Measurements from ENCODE around the gene TDP2.
"Not testable (repeated sequence)": the region's sequence is repeated elsewhere in the genome, so short reads cannot be mapped to it uniquely, and the experiment has no call there.

TDP2 gene

DNA sequence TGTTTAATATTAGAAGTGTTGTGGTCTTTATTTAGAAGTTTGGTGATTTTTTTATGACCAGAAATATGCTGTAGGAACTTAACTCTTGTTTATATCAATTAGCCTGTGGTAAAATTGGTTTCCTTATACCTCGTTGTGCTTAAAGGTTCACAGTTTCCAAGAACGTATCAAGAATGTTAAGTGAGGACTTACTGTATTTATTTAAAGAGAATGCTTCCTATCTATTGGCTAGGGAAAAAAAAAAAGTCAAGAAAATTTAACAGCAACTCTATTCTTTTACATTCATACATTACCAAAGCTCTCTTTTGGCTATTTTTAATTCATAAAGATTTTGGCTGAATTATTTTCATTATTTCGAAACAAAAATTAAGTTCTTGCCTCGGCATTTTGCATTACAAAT is 22.3 kb downstream of the TDP2 start:
- DNase-seq (ENCODE audit: low read depth): no peak

DNA sequence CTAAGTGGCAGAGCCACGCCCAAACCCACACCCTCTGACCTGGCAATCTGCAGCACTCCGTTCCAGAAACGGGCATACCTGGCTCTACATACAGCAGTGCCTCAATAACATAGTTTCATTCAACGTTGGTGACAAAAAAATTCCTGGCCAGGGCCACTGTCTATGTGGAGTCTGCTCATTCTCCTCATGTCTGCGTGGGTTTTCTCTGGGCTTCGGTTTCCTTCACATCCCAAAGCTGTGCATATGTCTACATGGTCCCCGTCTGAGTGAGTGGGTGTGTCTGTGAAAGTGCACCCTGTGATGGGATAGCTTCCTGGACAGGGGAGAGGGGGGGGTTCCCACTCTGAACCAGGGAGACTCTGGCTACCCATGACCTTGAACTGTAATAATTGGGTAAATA is 22.8 kb downstream of the TDP2 start:
- no peak for DNase-seq (ENCODE audit: low read depth)

DNA sequence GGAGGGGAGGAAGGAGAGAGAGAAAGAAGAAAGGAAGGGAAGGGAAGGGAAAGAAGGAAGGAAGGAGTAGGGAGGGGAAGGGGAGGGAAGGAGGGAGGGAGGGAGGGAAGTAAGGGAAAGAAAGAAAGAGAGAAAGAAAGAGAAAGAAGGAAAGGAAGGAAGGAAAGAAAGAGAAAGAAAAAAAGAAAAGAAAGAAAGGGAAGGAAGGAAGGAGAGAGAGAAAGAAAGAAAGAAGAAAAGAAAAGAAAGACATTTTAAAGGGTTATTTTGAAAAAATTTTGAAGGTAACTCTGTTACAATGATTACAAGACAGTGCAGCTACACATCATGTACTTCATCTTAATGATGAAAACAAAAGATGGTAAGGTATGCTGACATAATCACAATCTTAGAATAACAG is 24.6 kb downstream of the TDP2 start:
- no peak for DNase-seq (ENCODE audit: low read depth)

DNA sequence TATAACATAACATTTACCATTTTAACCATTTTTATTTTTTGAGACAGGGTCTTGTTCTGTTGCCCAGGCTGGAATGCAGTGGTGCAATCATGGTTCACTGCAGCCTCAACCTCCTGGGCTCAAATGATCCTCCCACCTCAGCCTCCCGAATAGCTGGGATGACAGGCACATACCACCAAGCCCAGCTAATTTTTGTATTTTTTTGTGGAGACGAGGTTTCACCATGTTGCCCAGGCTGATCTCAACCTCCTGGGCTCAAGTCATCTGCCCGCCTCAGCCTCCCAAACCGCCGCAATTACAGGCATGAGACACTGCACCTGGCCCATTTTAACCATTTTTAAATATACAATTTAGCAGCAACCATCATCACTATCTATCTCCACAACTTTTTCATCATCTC is 26.1 kb downstream of the TDP2 start:
- not testable (repeated sequence) for DNase-seq (ENCODE audit: low read depth)

DNA sequence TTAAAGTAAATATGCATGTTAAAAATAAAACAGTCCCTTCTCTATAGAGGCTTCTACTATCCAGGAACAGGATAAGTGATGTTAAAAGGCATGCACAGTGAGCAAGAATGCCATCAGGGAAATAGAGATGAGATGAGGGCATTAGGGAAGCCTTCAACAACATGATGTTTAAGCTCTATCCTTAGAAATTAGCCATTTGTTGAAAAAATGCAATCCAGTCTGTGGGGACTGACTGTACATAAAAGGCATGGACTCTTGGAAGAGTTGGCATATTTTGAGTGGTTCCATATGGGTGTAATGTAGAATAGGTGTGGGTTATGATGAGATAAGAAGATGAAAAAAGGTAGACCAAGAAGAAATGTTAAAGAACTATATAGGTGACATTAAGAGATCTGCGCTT is 26.5 kb downstream of the TDP2 start:
- no peak for DNase-seq (ENCODE audit: low read depth)

DNA sequence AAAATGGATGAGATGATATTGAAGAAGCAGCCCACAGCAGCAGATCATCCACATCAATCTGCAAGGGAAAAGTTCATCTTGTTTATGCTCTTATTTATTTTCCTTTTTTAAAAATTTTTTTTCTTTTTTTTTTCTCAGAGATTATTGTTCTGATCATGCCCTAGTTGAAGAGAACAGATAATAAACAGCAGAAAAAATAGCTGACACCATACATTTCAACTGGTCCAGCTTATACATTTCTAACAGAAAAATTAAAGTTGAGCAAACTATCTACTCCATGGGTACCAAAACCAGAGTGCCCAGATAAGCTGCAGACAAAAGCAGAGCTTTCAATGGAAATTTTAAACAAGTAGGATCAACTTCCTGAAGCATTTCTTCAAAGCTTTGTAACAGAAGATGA is 30.0 kb downstream of the TDP2 start:
- no peak for DNase-seq (ENCODE audit: low read depth)

DNA sequence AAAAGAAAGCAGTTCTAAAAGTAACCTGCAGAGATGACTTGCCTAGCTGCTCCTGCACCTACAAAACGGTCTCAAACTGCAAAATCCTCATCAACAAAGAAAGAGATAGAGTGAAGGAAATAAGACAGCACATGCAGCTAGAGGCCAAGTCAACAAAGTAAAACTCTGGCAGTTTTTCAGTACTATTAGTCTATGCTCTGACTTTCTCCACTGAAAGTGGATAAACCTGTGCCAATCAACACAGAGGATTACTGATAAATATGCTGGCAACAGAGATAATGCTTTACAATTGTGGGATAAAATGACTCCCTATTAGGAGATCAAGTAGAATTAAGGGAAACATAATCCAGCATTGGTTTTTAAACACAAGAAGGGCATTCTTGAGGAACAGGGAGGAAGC is 34.1 kb downstream of the TDP2 start:
- no peak for DNase-seq (ENCODE audit: low read depth)

DNA sequence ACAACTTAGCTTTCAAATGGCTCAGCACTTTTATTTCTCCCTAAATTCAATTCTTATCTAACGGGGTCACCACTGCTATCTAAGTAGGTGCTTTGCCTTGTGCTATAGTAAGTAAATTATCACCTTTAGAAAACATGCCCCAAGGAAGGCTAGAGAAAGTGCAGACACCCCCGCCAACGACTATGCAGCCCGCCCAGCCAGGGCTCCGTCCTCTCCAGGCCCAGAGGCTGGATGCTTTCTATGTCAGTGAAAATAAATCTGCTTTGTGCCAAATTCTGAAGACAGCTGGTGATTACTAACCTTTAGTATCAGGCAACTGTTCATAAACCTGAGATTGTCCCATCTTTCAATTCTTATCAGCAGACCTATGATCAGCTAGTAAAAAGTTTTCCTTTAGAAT is 35.0 kb downstream of the TDP2 start:
- no peak for DNase-seq (ENCODE audit: low read depth)

DNA sequence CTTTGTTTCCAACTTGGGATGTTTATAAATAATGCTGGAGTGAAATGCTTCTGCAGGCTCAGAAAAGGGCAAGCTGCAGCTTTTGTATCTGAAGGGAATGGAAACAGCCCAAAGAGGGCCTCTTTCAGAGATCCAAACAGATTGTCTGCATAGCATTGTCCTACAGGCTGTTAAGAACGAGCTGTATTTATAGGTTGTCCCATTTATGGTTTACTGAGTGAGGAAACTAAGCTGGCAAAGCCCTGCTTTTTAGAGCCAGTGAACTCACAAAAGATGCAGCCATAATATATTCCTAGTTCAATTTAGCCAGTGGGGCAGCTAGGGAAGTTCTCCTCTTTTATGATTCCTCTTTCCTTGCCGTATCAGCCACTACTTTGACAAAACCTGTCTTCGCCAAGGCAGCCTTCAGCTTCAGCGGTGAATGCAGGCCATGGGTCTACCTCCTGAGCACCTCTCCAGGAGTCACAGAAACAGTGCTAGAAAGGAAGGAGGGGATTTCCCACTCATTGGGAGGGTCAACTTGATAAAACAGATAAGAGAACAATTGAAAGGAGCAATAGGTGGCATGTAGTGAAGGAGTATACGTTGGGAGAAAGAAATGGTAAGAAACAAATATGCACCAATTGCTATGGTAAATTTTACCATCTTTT is 35.7 kb downstream of the TDP2 start:
- no peak for DNase-seq (ENCODE audit: low read depth)

DNA sequence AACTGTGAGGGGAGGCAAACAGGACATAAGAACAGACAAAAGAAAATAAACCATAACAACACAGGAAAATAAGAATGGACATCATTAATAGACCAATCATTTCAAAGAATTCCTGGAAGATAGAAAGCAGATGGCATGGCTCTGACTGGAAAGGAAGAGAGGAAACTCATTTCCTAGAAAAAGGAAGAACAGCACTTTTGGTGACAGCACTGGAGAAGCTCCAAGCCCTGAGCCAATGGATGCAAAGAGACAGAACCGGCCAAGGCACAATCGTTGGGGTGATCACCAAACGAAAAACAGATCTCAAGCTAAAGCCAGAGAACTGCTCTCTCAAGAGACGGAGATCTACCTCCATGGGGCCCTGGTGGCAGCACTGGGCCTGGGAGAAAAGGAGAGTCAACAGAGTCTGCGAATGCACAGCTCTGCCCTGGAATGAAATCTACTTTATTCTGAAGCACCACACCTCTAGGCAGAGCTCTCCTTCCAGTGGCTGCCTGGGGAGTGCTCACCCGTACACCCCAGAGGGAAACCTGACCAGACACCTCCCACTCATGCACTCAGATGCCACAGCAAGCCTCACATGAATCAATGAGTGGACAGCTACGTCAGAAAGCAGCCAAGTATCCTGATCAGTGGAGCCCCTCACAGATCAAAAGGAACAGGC is 44.9 kb downstream of the TDP2 start:
- DNase-seq (ENCODE audit: low read depth): no peak

DNA sequence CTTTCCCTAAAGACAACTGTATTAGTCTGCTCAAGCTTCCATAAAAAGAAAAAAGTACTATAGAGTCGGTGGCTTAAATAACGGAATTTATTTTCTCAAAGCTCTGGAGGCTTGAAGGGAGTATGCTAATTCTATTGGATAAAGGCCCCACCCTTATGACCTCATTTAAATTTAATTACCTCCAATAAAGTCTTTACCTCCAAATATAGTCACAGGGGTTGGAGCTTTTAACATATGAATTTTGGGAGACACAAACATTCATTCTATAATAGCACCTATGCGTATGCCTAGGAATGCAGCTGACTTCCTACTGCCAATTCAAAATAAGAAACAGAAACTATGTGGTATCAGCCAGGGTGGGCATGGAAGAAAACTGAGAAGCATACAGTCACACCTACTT is 46.1 kb downstream of the TDP2 start:
- no peak for DNase-seq (ENCODE audit: low read depth)

DNA sequence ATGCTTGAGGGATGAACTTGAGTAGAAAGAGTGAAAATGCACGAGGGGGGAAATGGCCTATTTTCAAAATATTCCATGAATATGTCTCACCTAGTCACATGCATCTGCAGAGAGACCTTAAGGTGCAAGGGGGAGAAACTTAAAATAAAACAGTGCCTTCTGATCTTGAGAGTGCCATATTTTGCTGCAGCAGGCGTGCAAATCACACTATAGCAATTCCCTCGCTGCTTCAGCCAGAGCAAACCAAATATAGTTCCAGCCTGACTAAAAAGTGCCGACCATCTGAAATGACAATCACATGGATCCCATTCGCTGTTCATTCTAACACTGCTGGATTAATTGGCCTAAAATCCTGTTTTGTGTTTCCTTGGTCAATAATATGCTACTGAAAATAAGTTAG is 47.0 kb downstream of the TDP2 start:
- DNase-seq (ENCODE audit: low read depth): no peak

DNA sequence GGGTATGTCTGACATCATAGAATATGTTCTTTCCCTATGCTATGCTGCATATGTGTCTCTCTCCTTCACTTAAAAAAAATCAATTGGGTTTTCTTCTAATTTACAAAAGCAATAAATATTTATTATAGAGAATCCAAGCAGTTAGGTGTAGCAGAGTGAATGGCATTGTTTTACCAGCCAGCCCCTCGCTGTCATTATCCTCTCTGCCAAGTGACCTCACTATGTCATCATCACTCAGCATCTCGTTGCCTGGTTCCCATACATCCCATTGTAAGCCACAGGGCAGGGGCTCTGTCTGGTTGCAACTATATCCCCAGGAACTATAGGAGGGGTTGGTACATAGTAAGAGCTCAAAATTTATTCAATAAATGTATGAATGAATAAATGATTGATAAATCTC is 52.1 kb downstream of the TDP2 start:
- no peak for DNase-seq (ENCODE audit: low read depth)

DNA sequence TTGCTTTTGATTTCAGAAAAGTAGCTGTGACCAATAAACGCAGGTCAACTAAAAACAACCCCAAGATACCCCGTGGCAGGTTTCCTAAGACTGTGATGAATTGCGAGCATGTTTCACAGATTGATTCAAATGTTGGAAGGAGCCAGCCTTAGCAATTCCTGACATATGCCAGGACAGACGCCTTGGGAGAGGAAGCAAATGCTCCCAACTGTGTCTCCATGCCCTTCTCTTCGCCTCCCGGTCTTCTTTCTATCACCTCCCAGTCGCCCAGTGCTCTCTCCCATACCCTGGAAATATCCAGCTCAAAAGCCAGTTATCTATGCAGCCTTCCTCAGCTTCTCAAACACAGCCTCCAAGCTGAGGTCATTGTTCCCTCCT is 52.7 kb downstream of the TDP2 start:
- no peak for DNase-seq (ENCODE audit: low read depth)

DNA sequence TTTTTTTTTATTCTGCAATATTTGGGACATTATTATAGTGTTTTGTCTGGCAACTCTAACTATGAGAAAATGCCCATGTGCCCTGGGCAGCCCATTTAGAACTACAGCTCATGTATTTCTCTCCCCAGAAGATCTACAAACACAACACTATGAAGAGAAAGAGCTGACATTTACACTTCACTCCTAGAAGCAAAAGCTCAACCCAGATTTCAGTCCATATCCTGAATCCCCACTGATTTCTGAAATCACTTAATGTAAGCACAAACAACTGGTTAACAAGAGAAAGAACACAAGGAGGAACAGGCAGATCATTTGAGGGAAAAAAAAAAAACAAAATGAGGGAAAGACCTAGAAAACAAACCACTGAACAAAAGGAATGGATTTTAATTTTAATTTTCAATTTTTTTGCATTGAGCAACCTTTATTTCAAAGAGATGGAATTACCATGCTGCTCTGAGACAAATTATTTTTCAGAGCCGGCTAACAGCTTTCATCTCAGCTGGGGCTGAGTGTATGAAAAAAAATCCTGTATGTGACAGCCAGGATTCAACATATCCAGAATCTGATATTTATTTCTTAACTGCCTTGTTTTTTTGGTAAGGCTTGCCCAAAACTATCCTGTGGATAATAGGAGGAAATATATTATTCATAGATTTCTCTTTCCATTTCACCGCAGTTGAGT is 53.2 kb downstream of the TDP2 start:
- DNase-seq (ENCODE audit: low read depth): no peak

DNA sequence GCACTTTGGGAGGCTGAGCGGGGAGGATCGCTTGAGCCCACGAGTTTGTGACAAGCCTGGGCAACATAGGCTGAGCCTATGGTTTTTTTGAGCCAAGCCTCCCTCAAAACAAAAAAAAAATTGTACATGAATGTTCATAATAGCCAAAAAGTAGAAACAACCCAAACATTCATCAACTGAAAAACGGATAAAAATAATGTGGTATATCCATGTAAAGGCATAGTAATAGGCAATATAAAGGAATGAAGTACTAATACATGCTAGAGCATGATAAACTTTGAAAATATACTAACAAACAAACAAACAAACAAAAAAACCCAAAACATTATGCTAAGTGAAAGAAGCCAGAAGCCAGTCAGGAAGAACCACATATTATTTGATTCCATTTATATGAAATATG is 56.0 kb downstream of the TDP2 start:
- DNase-seq (ENCODE audit: low read depth): no peak

DNA sequence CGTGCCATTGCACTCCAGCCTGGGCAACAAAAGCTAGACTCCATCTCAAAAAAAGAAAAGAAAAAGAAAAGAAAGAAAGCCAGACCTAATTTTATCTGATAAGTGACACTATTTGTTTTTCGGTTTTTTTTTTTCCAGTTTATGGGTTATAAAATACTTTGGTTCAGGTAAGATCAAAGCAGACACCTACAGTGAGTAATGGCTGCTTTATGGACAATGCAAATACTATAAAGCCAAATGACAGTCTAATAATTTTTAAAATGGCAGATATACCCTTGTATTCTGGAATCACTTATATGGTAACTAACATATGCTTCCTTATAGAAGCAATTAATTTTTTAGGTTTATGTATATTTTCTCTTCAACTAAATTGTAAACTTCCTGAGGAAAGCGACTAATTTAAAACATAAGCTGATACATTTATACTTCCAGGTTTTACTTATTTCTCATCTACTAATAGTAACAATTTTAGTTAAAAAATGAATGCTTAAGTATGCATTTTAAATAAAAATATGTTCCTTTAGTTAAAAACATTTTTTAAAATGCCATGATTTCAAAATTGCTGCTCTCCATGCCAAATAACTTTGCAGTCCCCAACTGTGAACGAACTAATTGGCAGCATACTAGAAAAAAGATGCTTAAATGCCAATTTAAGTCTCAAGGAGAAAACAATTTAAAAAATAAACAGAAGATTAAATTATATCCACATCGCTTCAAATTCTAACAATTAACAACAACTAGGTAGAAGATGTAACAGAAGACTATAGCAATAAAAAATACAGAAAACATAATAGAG is 59.2 kb downstream of the TDP2 start:
- DNase-seq (ENCODE audit: low read depth): no peak

DNA sequence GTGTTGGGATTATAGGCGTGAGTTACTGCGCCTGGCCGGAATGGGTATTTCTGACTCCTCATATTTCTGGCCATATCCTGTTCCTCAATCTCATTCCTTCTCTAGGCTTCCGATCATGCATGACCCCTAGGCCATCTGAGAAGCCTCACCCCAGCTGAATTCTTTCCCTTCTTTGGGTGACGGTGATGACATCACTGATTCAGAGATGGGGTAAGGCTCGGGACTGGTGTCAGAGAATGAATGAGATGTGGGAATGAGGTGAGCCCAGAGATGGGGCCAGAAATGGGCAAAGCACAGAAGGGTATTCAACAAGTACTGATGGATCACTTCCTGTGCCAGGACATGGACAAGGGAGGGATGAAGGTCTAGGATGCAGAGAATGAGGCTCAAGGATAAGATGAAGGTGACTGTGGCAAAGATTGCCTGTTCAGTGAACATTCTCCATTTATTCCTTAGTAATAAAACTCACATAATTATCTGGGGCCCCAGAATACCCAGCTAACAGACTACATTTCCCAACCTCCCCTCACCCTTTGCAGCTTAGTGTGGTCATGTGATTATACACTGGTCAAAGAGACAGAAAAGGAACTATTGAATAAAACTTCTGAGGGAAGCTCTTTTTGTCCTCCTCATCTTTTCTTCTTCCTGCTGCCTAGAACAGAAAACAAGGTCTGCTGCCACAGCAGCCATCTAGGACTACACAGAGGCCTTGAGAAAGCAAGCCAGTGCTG is 60.3 kb downstream of the TDP2 start:
- DNase-seq (ENCODE audit: low read depth): no peak

DNA sequence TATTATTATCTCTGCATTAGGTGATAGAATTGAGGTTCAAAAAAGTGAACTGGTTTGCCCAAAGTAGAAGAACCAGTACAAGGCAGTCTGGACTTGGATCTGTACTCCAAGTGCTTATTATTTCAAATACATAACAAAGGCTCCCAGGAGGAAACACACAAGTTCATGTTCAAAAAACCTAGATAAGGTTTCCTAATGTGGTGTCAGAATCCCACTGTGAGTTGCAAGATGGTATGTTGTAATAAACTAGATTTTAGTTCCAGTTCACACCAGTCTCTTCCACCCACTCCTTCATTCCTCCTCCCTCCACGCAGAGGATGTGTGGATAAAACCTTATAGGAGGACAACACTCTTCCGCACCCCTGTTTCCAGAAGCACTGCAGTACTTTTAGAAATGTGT is 63.5 kb downstream of the TDP2 start:
- DNase-seq (ENCODE audit: low read depth): no peak

DNA sequence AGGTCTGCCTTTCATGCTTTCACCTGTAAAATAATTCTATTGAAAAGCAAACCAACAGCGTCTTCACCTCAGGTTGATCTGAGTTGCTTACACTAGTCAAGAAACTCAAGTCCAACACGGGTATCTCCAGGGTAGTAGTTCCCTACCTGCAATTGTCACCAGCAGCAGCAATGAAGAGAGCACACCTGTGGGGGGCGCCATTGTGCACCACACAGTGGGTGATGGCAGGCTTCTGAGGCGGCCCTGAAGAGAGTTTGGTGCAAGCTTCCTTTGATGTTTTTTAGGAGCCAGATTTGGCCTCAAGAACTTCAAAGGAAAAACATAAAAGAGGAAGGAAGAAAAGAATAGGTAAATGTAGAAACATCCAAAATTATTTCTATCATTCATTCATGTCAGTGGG is 65.8 kb downstream of the TDP2 start:
- no peak for DNase-seq (ENCODE audit: low read depth)
